Nephron (organoid): ENCODE data around the gene C8G.

ENCODE experiments used
- H3K27ac Mint-ChIP-seq, 3 experiments: 2 replicates each; pipeline ENCODE4 v1.8.0; 2020; ENCODE audit warnings: mixed read lengths in 3 of 3, mild to moderate bottlenecking in 2 of 3, moderate library complexity in 1 of 3
- H3K27me3 Mint-ChIP-seq: 2 replicates; pipeline ENCODE4 v1.8.0; 2021; ENCODE audit warnings: low read depth, mild to moderate bottlenecking, moderate library complexity, mixed read lengths
- H3K36me3 Mint-ChIP-seq: 2 replicates; pipeline ENCODE4 v1.8.0; 2020; ENCODE audit warnings: low read depth, mixed read lengths
- H3K4me1 Mint-ChIP-seq: 2 replicates; pipeline ENCODE4 v1.8.0; 2020; ENCODE audit warnings: mixed read lengths
- H3K4me3 Mint-ChIP-seq, 3 experiments: 2 replicates each; pipeline ENCODE4 v1.8.0; 2020; ENCODE audit warnings: mild to moderate bottlenecking in 3 of 3, mixed read lengths in 3 of 3, moderate library complexity in 2 of 3
- H3K9me3 Mint-ChIP-seq: 2 replicates; pipeline ENCODE4 v1.8.0; 2020; ENCODE audit warnings: mixed read lengths
- TF ChIP-seq, protein P1 (sequence below), 3 experiments: fragments of 200-600 bp; sonication (generic); IDR thresholded peaks; one replicate each; pipeline ENCODE4 v1.5.0; 2021; ENCODE audit warnings: antibody characterized with exemption in 3 of 3; ENCODE audit not compliant: unreplicated experiment in 3 of 3

Gene C8G

DNA sequence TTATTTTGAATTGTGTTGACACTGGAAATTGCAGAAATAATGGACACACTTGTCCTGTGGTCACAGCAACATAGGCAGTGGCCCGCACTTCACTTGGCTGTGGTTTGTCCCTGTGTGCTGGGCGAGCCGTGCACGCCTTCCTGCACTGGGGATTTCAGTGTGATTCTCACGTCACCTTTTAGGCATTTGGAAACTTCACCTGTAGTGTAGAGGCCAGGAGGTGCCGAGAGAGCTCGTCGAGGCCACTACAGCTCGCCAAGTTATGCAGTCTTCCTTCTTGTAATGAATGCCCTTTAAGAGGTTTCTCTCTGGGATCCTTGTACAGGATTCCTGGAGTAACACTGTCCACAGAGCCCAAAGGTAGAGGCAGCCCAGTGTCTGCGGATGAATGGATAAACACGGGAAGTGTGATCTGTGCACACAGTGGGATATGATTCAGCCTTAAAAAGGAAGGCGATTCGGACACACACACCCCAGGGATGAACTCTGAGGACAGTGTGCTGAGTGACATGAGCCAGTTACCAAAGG is 44.0 kb upstream of the C8G start:
- no peaks in the 10 kb centered on the region for H3K9me3 Mint-ChIP-seq
- TF ChIP-seq, protein P1, sequence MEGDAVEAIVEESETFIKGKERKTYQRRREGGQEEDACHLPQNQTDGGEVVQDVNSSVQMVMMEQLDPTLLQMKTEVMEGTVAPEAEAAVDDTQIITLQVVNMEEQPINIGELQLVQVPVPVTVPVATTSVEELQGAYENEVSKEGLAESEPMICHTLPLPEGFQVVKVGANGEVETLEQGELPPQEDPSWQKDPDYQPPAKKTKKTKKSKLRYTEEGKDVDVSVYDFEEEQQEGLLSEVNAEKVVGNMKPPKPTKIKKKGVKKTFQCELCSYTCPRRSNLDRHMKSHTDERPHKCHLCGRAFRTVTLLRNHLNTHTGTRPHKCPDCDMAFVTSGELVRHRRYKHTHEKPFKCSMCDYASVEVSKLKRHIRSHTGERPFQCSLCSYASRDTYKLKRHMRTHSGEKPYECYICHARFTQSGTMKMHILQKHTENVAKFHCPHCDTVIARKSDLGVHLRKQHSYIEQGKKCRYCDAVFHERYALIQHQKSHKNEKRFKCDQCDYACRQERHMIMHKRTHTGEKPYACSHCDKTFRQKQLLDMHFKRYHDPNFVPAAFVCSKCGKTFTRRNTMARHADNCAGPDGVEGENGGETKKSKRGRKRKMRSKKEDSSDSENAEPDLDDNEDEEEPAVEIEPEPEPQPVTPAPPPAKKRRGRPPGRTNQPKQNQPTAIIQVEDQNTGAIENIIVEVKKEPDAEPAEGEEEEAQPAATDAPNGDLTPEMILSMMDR (IDR thresholded peaks at IDR 0.05; ENCODE audit: unreplicated experiment in 3 of 3), result no peak
- no peaks in the 10 kb centered on the region for H3K4me1 Mint-ChIP-seq
- H3K27me3 Mint-ChIP-seq, result no peaks in the 10 kb centered on the region
- no peak overlapping the region for H3K4me3 Mint-ChIP-seq
- H3K27ac Mint-ChIP-seq, result no peak overlapping the region
- H3K36me3 Mint-ChIP-seq, result peaks cover 31% of the 10 kb centered on the region

DNA sequence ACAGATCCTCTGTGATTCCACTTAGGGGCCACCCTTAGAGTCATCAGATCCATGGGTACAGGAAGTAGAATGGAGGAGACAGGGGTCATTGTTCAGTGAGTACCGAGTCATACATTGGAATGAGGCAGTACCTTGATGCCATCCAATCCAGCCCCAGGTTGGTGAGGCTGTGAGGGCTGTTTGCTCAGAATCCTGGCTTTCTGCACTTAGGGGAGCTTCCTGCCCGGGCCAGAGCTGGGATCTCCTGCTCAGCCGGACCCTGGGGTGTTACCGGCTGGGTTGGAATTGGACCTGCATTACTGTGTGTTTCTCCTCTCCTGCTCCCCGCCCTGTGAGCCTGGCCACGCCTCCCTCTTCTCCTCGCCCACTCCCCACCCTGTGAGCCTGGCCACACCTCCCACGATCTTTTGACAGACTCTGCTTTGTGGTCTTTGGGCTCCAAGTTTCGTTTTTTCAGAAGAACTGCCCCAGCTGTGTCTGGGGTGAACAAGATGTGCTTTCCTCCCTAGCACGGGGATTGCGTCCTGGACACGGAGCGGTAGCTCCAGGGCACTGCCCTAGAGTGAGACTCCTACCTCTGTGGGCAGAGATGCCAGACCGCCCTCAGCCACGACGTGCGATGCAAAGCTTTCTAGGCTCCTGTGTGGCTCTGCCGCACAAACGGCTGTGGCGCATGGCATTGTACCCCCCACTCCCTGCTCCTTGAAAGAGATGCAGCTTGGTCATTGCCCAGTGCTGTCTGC is 43.4 kb upstream of the C8G start:
- Mint-ChIP-seq H3K27ac (peak overlapping the region in 1 of 3 experiments; percentile 15), H3K4me3 (no peak overlapping the region), H3K27me3 (no peaks in the 10 kb centered on the region), H3K4me1 (no peaks in the 10 kb centered on the region), H3K36me3 (peaks cover 35% of the 10 kb centered on the region), H3K9me3 (no peaks in the 10 kb centered on the region)
- TF ChIP-seq, protein P1 (IDR thresholded peaks at IDR 0.05; ENCODE audit: unreplicated experiment in 3 of 3), result no peak

DNA sequence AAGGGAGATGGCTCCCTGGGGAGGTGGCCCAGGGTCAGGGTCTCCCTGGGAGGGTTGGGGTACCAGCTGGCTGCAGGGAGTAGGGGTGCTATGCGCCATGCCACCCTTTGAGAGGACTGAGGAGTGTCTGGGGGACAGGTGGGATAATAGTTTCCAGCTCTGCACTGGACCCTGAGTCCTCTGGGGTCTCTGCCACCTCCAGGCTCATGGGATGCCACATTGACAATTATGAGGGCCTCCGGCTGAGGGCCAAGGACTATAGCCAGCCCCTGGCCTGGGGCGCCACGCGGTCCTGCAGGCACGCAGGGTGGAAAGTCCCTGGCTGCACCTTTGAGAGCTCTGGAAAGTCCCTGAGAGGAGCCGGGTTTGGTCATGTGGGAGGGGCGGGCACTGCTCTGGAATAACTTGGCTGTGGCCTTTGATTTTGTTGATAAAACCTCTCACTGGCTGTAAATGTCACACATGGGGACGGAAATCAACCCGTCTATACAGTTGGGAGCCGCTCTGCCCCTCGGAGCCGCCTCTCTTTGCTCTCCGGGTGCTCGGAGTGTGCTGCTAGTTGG is 42.7 kb upstream of the C8G start:
- no peaks in the 10 kb centered on the region for H3K9me3 Mint-ChIP-seq
- TF ChIP-seq, protein P1 (IDR thresholded peaks at IDR 0.05; ENCODE audit: unreplicated experiment in 3 of 3), result no peak
- peaks cover 39% of the 10 kb centered on the region for H3K36me3 Mint-ChIP-seq
- no peaks in the 10 kb centered on the region for H3K4me1 Mint-ChIP-seq
- no peak overlapping the region for H3K4me3 Mint-ChIP-seq
- peak overlapping the region in 1 of 3 experiments; percentile 15 for H3K27ac Mint-ChIP-seq
- H3K27me3 Mint-ChIP-seq, result no peaks in the 10 kb centered on the region

DNA sequence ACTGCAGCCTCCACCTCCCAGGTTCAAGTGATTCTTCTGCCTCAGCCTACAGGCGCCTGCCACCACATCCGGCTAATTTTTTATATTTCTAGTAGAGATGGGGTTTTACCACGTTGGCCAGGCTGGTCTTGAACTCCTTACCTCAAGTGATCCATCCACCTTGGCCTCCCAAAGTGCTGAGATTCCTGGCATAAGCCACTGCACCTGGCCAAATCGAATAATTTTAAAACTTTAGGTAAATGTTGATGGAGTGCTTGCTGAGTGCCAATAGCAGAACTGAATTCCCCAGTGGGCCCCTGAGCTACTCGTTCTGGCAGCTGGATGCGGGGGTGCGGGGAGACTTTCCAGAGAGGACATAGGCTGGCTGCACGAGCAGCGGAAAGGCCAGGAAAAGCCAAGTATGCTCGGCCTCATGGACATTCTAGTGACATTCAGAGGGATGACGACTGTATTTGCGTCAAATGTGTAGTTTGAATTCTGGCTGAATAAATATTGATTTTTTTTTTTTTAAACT is 41.9 kb upstream of the C8G start:
- Mint-ChIP-seq H3K36me3 (peaks cover 39% of the 10 kb centered on the region), H3K27ac (no peak overlapping the region), H3K9me3 (no peaks in the 10 kb centered on the region), H3K4me3 (no peak overlapping the region), H3K4me1 (no peaks in the 10 kb centered on the region), H3K27me3 (no peaks in the 10 kb centered on the region)
- TF ChIP-seq, protein P1 (IDR thresholded peaks at IDR 0.05; ENCODE audit: unreplicated experiment in 3 of 3), result no peak

DNA sequence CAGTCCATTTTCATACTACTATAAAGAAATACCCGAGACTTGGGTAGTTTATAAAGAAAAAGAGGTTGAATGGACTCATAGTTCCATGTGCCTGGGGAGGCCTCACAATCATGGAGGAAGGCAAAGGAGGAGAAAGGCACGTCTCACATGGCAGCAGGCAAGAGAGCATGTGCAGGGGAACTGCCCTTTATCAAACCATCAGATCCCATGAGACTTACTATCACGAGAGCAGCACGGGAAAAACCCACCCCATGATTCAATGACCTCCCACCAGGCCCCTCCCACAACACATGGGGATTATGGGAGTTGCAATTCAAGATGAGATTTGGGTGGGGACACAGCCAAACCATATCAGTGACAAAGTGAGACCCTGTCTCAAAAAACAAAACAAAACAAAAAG is 38.8 kb upstream of the C8G start:
- no peaks in the 10 kb centered on the region for H3K9me3 Mint-ChIP-seq
- no peaks in the 10 kb centered on the region for H3K27me3 Mint-ChIP-seq
- H3K4me1 Mint-ChIP-seq, result no peaks in the 10 kb centered on the region
- no peak overlapping the region for H3K4me3 Mint-ChIP-seq
- no peak overlapping the region for H3K27ac Mint-ChIP-seq
- peaks cover 35% of the 10 kb centered on the region for H3K36me3 Mint-ChIP-seq
- TF ChIP-seq, protein P1 (IDR thresholded peaks at IDR 0.05; ENCODE audit: unreplicated experiment in 3 of 3), result no peak
